ENCODE results near the gene BTRC. TPM values are rescaled to one million over a fixed set of nuclear protein-coding genes. Genes with fewer than 3 reads are reported as not detected.
A peak's percentile ranks its signal among the peaks of the same experiment; 100 is the strongest.
"Not testable (repeated sequence)": the region's sequence is repeated elsewhere in the genome, so short reads cannot be mapped to it uniquely, and the experiment has no call there.

BTRC gene
- total and polyA plus RNA-seq, 12 donors, result 10.0 to 35.3 (median 20.3) TPM

DNA sequence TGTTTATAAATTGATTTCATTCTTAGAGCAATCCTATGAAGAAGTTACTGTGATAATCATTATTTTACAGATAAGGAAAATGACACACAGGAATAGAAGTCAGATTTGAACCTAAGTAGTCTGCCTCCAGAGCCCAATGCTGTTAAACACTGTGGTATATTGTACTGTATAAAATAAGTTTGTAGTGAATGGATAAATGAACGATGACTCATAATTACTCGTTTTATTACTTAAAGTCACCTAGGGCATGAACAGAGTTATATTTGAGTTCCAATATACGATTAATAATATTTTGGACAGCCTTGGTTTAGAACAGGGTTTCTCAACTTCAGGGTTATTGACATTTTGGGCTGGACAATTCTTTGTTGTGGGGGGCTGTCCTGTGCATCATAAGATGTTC lies 7.8 kb upstream of the BTRC start:
- TF ChIP-seq, protein P1, sequence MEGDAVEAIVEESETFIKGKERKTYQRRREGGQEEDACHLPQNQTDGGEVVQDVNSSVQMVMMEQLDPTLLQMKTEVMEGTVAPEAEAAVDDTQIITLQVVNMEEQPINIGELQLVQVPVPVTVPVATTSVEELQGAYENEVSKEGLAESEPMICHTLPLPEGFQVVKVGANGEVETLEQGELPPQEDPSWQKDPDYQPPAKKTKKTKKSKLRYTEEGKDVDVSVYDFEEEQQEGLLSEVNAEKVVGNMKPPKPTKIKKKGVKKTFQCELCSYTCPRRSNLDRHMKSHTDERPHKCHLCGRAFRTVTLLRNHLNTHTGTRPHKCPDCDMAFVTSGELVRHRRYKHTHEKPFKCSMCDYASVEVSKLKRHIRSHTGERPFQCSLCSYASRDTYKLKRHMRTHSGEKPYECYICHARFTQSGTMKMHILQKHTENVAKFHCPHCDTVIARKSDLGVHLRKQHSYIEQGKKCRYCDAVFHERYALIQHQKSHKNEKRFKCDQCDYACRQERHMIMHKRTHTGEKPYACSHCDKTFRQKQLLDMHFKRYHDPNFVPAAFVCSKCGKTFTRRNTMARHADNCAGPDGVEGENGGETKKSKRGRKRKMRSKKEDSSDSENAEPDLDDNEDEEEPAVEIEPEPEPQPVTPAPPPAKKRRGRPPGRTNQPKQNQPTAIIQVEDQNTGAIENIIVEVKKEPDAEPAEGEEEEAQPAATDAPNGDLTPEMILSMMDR (IDR thresholded peaks at IDR 0.05), result no peak
- no peak for TF ChIP-seq POLR2A (IDR thresholded peaks at IDR 0.05)
- Histone ChIP-seq H3K27me3 (no peaks in the 10 kb centered on the region), H3K36me3 (replicated peaks in 1 of 2) (no peaks in the 10 kb centered on the region), H3K27ac (no peak overlapping the region), H3K4me1 (replicated peaks in 1 of 2) (no peaks in the 10 kb centered on the region), H3K4me3 (no peak overlapping the region), H3K9me3 (replicated peaks in 1 of 3) (no peaks in the 10 kb centered on the region)
- 58 to 77% (median 71%) methylated on average over 3 of the region's 3 CpGs for WGBS, 4 donors
- peak in 1 of 7 donors; percentile 3 for DNase-seq
- intact Hi-C loops (cut with DNase I), result no loop called here

DNA sequence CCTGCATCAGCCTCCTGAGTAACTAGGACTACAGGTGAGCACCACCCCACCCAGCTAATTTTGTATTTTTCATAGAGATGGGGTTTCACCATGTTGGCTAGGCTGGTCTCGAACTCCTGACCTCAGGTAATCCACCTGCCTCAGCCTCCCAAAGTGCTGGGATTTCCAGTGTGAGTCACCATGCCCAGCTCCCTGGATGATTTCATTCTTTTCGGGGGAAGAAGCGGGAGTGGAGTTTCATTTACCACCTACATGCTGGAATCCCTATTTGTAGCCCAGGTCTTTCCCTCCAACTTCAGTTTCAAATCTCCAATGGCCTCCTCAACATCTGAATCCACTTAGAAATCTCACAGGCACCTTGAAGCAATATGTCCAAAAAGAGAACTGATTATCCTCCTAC lies 2.9 kb upstream of the BTRC start:
- 81 to 89% (median 84%) methylated on average over 3 of the region's 3 CpGs for WGBS, 4 donors

GRCh38 chr10:101351477-101351876 lies 2.5 kb upstream of the BTRC start:
- no peak for DNase-seq
- H3K4me1 ChIP-seq (replicated peaks in 1 of 2), result peaks cover 18 to 23% of the 10 kb centered on the region in 2 donors
- H3K27ac ChIP-seq, result no peak overlapping the region
- intact Hi-C loops (cut with DNase I), result no loop called here
- no peaks in the 10 kb centered on the region for H3K27me3 ChIP-seq
- no peaks in the 10 kb centered on the region for H3K36me3 ChIP-seq (replicated peaks in 1 of 2)
- TF ChIP-seq, protein P1 (IDR thresholded peaks at IDR 0.05), result no peak
- TF ChIP-seq POLR2A (IDR thresholded peaks at IDR 0.05), result no peak
- no peaks in the 10 kb centered on the region for H3K9me3 ChIP-seq (replicated peaks in 1 of 3)
- H3K4me3 ChIP-seq, result no peak overlapping the region

More for the DNA sequence above, 2.9 kb upstream of the BTRC start:
- Histone ChIP-seq H3K27me3 (no peaks in the 10 kb centered on the region), H3K9me3 (replicated peaks in 1 of 3) (no peaks in the 10 kb centered on the region), H3K4me3 (no peak overlapping the region), H3K4me1 (replicated peaks in 1 of 2) (peaks cover 13 to 18% of the 10 kb centered on the region in 2 donors), H3K27ac (no peak overlapping the region), H3K36me3 (replicated peaks in 1 of 2) (no peaks in the 10 kb centered on the region)
- intact Hi-C loops (cut with DNase I), result no loop called here
- TF ChIP-seq, protein P1 (IDR thresholded peaks at IDR 0.05), result no peak
- no peak for TF ChIP-seq POLR2A (IDR thresholded peaks at IDR 0.05)
- DNase-seq, result no peak

DNA sequence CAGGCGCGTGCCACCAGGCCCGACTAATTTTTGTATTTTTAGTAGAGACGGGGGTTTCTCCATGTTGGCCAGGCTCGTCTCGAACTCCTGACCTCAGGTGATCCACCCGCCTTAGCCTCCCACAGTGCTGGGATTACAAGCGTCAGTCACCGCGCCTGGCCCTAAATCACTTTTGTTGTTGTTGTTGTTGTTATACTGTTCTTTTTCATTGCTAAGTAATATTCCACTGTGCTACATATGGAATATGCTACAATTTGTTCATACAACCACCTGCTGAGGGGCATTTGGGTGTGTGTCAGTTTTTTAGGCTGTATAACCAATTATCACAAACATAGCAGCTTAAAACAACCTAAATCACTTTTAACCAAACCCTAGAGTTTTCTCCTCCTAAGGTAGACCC lies 1.1 kb upstream of the BTRC start:
- H3K36me3 ChIP-seq (replicated peaks in 1 of 2); H3K4me3 ChIP-seq; H3K9me3 ChIP-seq (replicated peaks in 1 of 3); H3K27ac ChIP-seq; H3K27me3 ChIP-seq; intact Hi-C loops (cut with DNase I): not testable (repeated sequence)
- WGBS, 4 donors, result 95 to 98% (median 97%) methylated on average over 10 of the region's 10 CpGs
- peak in 1 of 7 donors; percentile 22 for DNase-seq
- peaks cover 21 to 26% of the 10 kb centered on the region in 2 donors for H3K4me1 ChIP-seq (replicated peaks in 1 of 2)

- H3K4me3 ChIP-seq, result peak overlapping the region; percentile 64 to 86 (median 76)
- H3K4me1 ChIP-seq (replicated peaks in 1 of 2), result peaks cover 27 to 34% of the 10 kb centered on the region in 2 donors
- H3K9me3 ChIP-seq (replicated peaks in 1 of 3), result no peaks in the 10 kb centered on the region
- H3K27ac ChIP-seq, result peak overlapping the region; percentile 71 to 91 (median 86)
- no peaks in the 10 kb centered on the region for H3K27me3 ChIP-seq
- TF ChIP-seq, protein P1 (IDR thresholded peaks at IDR 0.05), result peak in 2 of 6 experiments; percentile 10 to 22
- peak in 1 of 2 donors; percentile 22 for TF ChIP-seq POLR2A (IDR thresholded peaks at IDR 0.05)
- DNase-seq, result peak in 6 of 7 donors; percentile 61 to 80 (median 66)
- no peaks in the 10 kb centered on the region for H3K36me3 ChIP-seq (replicated peaks in 1 of 2)
- WGBS, 4 donors, result 1 to 2% (median 1%) methylated on average over 21 to 29 of the region's 29 CpGs
- intact Hi-C loops (cut with DNase I), result no loop called here
Measured at GRCh38 chr10:101354328-101355071, 535 bp downstream of the BTRC start.
